Adrenal gland (tissue), 5 donors: Measurements from ENCODE around the gene PPP1R3D.

Source experiments
- CTCF ChIP-seq, 6 experiments: fragments of 450-650 bp in 4 of 6; fragments of 200-600 bp in 2 of 6; sonication (generic) in 1 of 6; IDR thresholded peaks; 1 replicate in 5 of 6; 2 replicates in 1 of 6; pipeline versions ENCODE4 v1.5.1 to v1.8.0; 2016 to 2021; ENCODE audit warnings: antibody characterized with exemption in 6 of 6, mild to moderate bottlenecking in 2 of 6, moderate library complexity in 1 of 6
- POLR2A ChIP-seq, 2 donors: fragments of 450-650 bp; IDR thresholded peaks; one replicate each; pipeline ENCODE4 v1.6.1; 2017; ENCODE audit warnings: antibody characterized with exemption in 2 of 2, mild to moderate bottlenecking in 2 of 2, moderate library complexity in 1 of 2
- donor health status: DM: no; HTN: no; CAD: no.

DNA sequence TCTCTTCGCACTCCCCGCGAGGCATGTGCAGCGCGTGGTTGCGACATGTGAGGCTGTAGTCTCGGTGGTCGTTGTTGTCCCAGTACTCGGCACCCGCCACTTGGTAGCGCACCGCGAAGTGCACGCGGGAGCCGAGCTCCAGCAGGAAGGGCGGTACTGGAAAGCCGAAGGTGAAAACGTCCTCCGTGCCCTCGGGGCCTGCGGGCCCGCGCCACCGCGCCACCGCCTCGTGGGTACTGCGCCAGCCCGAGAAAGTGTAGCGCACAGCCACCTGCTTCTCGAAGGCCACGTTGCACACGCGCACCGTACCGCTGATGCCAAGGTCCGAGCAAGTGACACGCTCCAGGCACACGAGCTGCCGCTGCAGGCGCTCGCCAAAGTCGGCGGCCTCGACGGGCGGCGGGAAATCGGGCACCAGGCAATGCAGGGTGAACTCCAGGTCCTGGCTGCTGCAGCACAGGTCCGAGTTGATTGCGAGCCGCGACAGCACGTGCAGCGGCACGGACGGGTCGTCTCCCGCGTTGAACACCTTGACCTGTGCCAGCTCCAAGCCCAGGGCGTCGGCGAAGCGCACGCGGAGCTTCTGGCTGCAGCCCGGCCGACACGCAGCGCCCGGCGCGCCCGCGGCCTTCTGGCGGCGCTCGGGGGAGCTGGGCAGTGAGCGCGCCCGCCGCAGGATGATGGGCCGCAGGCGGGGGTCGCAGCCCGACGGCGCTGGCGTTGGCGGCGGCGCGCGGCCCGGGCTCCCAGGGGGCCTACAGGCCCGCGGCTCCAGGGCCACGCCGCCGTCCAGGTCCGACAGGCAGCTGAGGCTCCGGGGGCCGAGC, 840 bp downstream of the PPP1R3D start:
- no peak for TF ChIP-seq CTCF (IDR thresholded peaks at IDR 0.05)
- no peak for TF ChIP-seq POLR2A (IDR thresholded peaks at IDR 0.05)
